ENCODE measurements around the gene KCNQ1.

The KCNQ1 gene

GRCh38 chr11:2748061-2748813 is 303.4 kb downstream of the KCNQ1 start:
- no peak for DNase-seq (ENCODE audit: low read depth)

GRCh38 chr11:2748814-2749554 is 304.2 kb downstream of the KCNQ1 start:
- no peak for DNase-seq (ENCODE audit: low read depth)

- no peak for DNase-seq (ENCODE audit: low read depth)
Measured at GRCh38 chr11:2750101-2750681, 305.4 kb downstream of the KCNQ1 start.

- DNase-seq (ENCODE audit: low read depth) = no peak
Measured at GRCh38 chr11:2750682-2751522, 306.1 kb downstream of the KCNQ1 start.

GRCh38 chr11:2751523-2752203 is 306.9 kb downstream of the KCNQ1 start:
- no peak for DNase-seq (ENCODE audit: low read depth)

- DNase-seq (ENCODE audit: low read depth) = no peak
Measured at GRCh38 chr11:2752204-2752770, 307.5 kb downstream of the KCNQ1 start.

- DNase-seq (ENCODE audit: low read depth) = no peak
Measured at GRCh38 chr11:2752923-2753322, 308.1 kb downstream of the KCNQ1 start.

GRCh38 chr11:2754008-2754407 is 309.2 kb downstream of the KCNQ1 start:
- DNase-seq (ENCODE audit: low read depth) = no peak

GRCh38 chr11:2755071-2755470 is 310.3 kb downstream of the KCNQ1 start:
- no peak for DNase-seq (ENCODE audit: low read depth)

- DNase-seq (ENCODE audit: low read depth) = no peak
Measured at GRCh38 chr11:2758751-2759150, 313.9 kb downstream of the KCNQ1 start.

- DNase-seq (ENCODE audit: low read depth) = no peak
Measured at GRCh38 chr11:2759228-2760195, 314.7 kb downstream of the KCNQ1 start.

GRCh38 chr11:2760196-2760871 is 315.5 kb downstream of the KCNQ1 start:
- DNase-seq (ENCODE audit: low read depth) = no peak

GRCh38 chr11:2761131-2762030 is 316.6 kb downstream of the KCNQ1 start:
- no peak for DNase-seq (ENCODE audit: low read depth)

GRCh38 chr11:2762031-2762380 is 317.2 kb downstream of the KCNQ1 start:
- DNase-seq (ENCODE audit: low read depth) = no peak

- no peak for DNase-seq (ENCODE audit: low read depth)
Measured at GRCh38 chr11:2762451-2762850, 317.6 kb downstream of the KCNQ1 start.

- no peak for DNase-seq (ENCODE audit: low read depth)
Measured at GRCh38 chr11:2763984-2764383, 319.2 kb downstream of the KCNQ1 start.

- DNase-seq (ENCODE audit: low read depth) = no peak
Measured at GRCh38 chr11:2765491-2765890, 320.7 kb downstream of the KCNQ1 start.

GRCh38 chr11:2766166-2766565 is 321.4 kb downstream of the KCNQ1 start:
- DNase-seq (ENCODE audit: low read depth) = no peak

GRCh38 chr11:2767071-2767470 is 322.3 kb downstream of the KCNQ1 start:
- DNase-seq (ENCODE audit: low read depth) = no peak
